NCI-H146 treated with DMSO at 0.1 percent for 48 hours (cell line): Measurements from ENCODE around the gene CCDC28A.

Source experiments
- DNase-seq: peaks from one replicate; lab custom pipeline; 2025; ENCODE audit not compliant: unreplicated experiment; lab: John Stamatoyannopoulos, UW

CCDC28A gene

DNA sequence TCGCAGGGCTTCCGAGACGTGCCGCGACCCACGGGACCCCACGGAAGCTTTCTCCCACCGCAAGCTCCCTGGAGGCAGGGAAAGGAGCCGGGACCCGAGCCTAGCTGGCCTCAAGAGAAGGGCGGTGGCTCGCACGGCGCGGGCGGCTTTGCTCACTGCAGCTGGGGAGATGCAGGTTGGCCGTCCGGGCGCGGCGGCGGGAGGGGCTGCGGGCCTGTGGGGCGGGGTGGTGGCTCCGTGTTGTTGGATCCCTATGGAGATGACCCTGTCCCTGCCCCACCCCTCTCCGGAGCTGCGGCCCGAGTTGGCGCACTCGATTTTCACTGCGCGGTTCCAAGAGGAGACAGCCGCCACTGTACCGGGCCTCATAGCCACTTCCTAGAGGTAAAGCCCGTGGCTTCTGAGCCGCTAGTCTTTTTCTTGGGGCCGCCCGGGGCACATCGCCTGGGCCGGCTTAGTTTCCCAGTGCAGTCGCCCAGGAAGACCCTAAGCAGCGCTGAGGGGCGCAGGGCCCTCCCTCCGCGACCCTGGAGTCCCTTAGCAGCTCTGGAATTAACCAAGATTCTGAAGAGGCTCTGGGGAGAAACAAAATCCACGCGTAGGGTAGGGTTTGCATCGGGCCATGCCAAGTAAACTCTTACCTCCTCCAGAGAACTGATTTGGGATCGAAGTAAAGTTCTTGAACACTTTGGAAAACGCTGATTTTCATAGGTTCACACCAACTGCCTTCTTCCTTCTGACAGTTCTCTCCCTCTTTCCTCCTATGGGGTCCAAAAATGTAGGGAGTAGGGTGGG, 22.4 kb downstream of the CCDC28A start, which contains the start of gene ECT2L:
ECT2L (plus strand) TSS at position 279 of the 795 bp plus-strand sequence. CDS start 17,188 bp downstream, outside the sequence.
- peak; percentile 74 for DNase-seq

DNA sequence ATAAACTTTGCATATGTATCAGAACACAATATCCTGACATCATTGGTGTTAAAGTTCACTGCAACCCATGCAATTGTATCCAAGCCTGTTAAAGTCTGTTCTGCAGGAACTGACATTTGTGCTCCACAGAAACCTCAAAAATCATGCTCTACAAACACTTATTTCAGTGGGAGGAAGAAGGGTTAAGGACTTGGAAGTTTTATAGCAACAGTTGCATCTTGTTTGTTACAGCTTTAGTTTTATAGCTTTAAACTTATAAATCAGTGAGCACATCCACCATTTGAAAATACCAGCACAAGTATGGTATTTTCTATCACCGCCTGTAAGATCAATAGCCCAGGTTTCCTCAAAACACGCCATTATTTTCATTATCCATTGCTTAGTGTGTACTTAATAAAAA, 23.2 kb downstream of the CCDC28A start:
- DNase-seq: no peak

GRCh38 chr6:138797806-138798446, 24.4 kb downstream of the CCDC28A start:
- no peak for DNase-seq

- peak; percentile 28 for DNase-seq
Measured at GRCh38 chr6:138800377-138801150, 27.0 kb downstream of the CCDC28A start.

- DNase-seq: no peak
Measured at GRCh38 chr6:138803331-138803730, 29.8 kb downstream of the CCDC28A start.

DNA sequence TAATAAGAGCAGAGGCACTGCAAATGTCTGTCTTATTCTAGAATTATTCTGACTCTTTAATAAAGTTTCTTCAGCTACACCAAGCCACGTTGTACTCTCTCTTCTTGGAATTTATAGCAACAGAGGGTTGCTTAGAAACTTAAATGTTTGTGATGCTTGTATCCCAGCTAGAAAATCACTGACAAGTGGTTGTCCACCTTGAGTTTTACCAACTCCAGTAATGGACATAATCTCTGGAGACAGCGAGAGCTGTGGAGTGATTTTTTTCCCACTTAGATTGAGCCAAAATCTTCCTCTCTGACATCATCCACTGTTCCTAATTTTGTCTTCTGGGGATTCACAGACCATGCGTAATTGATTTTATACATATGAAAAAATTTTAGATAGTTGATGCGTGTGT, 30.3 kb downstream of the CCDC28A start:
- no peak for DNase-seq

DNA sequence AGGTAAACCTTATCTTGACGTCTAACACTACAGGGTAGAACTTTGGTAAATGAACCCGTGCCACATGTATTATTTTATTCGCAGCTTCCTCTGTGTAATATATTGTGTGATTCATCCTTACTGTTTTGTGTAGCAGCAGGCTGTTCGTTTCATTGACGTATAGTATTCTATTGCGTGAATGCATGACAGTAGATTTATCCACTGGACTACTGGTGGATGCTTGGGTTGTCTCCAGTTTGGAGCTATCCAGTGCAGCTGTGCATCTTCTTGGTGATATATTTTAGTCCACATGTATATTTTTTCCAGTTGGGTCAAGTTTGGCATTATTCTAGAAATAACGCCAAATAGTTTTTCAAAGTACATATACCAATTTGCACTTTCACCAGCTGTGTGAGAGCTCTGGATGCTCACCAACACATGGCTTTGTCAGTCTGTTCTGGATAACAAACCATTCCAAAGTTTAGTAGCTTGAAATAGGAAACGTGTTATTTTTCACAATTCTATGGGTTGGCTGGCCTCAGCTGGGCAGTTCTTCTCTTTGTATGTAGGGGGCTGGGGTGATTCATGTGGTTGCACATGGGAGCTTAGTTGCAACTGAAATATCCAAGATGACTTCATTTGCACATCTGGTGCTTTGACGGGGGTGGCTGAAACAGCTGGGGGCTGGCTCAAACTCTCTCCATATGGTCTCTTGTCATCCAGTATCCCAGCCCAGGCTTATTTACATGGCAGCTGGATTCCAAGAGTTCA, 31.6 kb downstream of the CCDC28A start:
- no peak for DNase-seq

DNA sequence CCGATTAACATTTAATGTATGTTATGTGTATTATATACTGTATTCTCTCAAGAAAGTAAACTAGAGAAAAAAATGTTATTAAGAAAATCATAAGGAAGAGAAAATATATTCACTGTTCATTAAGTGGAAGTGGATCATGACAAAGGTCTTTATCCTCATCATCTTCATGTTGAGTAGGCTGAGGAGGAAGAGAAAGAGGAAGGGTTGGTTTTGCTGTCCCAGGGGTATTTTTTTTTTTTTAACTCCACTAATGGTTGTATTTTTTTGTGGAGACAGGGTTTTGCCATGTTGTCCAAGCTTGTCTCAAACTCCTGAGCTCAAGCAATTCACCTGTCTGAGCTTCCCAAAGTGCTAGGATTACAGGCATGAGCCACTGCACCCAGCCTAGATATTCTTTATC, 33.3 kb downstream of the CCDC28A start:
- no peak for DNase-seq

DNA sequence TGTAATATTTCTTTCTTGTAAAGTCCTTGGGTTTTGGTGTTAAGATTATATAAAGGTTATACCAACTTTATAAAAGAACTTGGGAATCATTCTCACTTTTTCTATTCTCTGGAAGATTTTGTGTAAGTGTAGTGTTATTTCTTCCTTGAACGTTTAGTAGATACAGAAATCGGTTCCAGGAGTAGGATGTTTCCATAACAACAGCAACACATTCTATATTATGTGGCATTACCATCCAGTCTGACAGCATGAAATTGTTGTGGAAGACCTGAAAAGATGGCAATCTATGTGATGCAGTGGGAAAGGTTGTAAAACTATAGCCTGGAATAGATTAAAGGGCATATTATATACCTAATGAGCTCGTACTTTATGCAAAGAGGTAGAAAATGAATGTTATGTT, 36.1 kb downstream of the CCDC28A start:
- DNase-seq: no peak

DNA sequence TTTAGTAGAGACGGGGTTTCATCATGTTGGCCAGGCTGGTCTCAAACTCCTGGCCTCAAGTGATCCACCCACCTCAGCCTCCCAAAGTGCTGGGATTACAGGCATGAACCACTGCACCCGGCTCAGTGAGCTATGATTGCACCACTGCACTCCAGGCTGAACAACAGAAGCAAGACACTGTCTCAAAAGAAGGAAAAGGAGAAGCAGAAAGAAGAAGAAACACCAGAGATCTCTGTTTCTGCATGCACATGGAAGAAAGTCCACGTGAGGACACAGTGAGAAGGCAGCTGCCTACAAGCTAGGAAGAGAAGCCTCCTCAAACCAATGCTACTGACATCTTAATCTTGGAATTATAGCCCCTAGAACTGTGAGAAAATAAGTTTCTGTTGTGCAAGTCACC, 38.3 kb downstream of the CCDC28A start:
- no peak for DNase-seq

DNA sequence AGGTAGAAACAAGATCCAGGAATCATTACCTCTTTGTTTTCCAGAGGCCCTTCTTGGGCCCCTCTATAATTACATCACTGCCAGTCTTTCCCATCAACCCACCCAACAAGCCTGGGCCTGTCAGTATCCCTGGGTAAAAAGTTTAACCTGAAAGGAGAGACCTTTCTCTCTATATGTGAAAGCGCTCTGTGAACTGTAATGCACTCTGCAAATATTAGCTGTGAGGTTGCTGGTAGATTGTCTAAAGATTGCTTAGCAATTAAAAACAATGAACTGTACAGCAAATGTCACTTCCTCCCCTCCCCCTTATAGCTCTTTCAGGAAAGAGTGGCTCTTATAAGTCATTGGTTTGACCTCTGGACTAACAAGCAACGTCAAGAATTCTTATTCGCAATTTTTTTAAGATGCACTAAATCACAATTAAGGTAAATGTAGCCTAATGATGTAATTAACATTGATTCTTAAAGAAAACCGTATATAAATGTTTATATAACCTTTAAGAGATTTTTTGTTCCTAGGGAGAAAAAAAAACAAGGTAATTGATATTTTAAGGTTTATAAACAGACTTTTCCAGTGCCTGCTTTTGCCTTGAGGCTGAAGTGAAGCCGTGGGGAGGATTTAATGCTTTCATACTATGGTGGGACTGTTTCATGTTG, 40.7 kb downstream of the CCDC28A start:
- peak; percentile 100 for DNase-seq

DNA sequence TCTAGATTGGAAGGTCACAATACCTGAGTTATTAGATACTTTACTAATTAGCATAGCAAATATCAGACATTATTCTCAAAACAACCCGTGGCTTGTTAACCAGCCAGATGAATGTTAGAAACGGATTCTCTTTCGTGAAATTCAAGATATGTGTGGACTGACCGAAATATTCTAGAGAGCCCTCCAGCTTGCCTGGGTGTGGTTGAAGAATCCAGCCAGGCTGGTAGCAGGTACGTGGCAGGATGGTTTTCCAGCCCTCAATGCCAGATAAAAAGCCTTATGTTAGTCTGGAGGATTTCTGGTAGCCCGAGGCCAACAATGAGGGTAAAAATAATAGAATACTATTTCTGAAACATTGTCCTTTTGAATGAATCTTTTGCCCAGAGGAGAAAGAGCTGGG, 41.7 kb downstream of the CCDC28A start:
- peak; percentile 40 for DNase-seq

DNA sequence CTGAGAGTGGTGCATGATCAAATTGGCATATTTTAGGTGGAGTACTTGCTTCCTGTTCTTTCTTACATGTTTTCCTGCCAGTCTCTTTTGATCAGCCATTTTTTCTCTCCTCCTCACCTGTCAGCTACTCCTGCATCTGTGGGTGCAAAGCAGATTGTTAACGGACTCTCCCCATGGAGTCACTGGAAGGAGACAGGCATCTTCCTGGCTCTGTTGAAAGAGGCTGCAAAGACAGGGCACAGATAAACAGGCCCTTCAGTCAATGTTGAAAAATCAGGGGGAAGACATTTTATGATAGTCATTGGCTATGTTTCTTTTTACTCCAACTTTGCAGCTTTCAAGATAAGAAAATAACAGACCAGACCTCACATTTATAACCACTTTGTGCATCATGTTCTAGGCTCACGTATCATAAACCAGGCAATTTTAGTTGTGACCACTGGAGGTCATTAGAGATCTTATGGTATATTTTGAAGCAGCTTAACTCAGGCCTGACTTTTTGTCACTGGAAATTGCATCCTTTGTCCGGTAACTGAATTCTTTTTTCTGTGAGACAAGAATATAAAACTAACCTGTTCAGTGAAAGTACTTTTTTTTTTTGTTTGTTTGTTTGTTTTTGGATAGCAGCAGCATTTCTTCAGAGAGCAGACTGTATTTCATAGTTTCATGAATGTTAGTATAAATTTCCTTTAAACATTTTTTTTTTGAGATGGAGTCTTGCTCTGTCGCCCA, 42.4 kb downstream of the CCDC28A start:
- DNase-seq: peak; percentile 96

GRCh38 chr6:138817799-138818198, 44.2 kb downstream of the CCDC28A start:
- DNase-seq: peak; percentile 68

- DNase-seq: no peak
Measured at GRCh38 chr6:138818496-138819194, 45.1 kb downstream of the CCDC28A start.

DNA sequence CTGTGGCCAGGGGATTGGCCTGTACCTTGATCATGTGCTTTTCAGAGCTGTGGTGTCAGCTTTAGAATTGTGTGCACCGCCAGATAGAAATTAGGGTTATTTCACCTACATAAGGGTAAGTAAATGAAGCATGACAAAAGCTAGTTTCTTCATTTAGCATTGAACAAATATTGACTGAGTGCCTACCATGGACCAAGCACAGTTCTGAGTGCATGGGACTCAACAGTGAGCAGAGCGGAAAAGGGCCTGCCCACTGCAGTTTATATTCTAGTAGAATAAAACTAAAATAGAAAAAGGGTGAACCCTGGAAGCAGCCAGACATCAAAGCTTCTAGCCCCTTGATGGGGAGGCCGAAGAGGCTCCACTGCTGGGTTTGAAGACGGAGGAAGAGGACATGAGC, 48.0 kb downstream of the CCDC28A start:
- DNase-seq: peak; percentile 44

DNA sequence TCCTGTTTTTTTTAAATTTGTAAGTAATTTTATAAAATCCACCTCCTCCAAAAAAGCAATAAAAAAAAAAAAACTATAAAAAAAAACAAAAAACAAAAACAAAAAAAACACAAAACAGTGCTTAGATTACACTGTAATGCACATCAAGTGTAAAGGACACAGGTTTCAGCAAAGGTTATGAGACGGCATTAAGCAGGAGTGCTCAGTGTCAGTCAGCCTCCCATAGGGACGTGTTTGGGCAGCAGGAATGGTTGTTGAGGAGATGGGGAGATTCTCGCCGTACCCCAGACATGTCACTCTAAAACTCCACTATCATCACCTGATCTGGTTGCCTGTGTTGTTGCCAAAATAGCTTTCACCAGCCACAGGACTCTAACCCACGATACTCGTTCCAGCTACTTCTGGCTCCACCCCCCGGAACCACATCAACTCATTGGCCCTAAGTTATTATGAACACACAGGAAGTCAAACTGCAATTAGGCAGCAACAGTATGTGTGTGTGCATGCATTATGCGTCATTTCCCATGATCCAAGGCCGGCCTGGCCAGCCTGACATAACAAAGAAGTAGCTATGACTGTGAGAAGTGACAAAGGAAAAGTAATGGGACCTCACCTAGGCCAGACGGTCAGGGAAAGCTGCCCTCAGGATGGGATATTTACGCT, 51.0 kb downstream of the CCDC28A start:
- no peak for DNase-seq

GRCh38 chr6:138830248-138830647, 56.7 kb downstream of the CCDC28A start:
- DNase-seq: no peak

DNA sequence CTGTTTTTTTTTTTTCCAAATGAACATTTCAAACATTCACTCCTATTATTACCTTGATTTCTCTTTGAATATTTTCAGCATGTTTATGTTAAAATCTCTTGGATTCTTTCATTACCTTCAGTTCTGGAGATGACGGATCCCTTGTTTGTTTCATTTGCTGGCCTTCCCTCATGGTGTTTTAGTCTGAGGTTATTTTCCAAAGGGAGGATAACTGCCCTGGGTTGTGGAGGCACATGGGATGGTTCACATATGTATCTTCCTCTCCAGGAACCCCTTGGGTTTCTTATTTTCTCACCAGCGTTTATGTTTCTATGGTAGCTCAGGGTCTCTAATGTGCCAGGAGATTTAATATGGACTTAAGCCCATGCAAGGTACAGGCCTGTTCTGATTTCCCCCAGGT, 58.6 kb downstream of the CCDC28A start:
- no peak for DNase-seq
